Right cardiac atrium (tissue), 5 donors: ENCODE measurements around the gene CFAP157. TPM values are rescaled to one million over a fixed set of nuclear protein-coding genes. Genes with fewer than 3 reads are reported as not detected.

Experiments used
- ATAC-seq, 2 donors: fragments of 200-7000 bp; cut with Tn5 transposase; one replicate each; pipeline versions ENCODE4 v1.8.0 to v1.9.1; 2020; ENCODE audit warnings: moderate library complexity in 2 of 2, mild to moderate bottlenecking in 1 of 2
- DNase-seq, 3 donors: peaks; one replicate each; pipeline ENCODE4 v3.0.0-alpha.2; 2020
- H3K27ac ChIP-seq: one replicate; pipeline ENCODE4 v1.5.1; 2013; ENCODE audit warnings: mild to moderate bottlenecking, low read length, control low read depth, moderate library complexity
- H3K27me3 ChIP-seq: one replicate; pipeline ENCODE4 v1.6.1; 2013; ENCODE audit not compliant: control insufficient read depth, insufficient read depth
- H3K4me1 ChIP-seq: one replicate; pipeline ENCODE4 v1.6.1; 2013; ENCODE audit warnings: low read length; ENCODE audit not compliant: control insufficient read depth, insufficient read depth
- H3K4me3 ChIP-seq: one replicate; pipeline ENCODE4 v1.5.1; 2013; ENCODE audit warnings: low read length, control low read depth
- H3K9me3 ChIP-seq: one replicate; pipeline ENCODE4 v1.6.1; 2013; ENCODE audit warnings: low read length; ENCODE audit not compliant: control insufficient read depth
- WGBS: extraction: QIAGEN DNeasy Blood & Tissue Kit; methylation state at CpG from one replicate; pipeline ENCODE4 v1.1.7; 2013; 5-methylcytosine and 5-hydroxymethylcytosine counted together
- intact Hi-C, 4 donors: fragments of 100-400 bp; cut with DNase I; formaldehyde crosslinking; loops; one replicate each; pipeline versions ENCODE4 v1.11.0 to v1.14.0; 2022 to 2023
- polyA plus RNA-seq: library from polyadenylated mRNA; stranded (reverse); fragments of 200-250 nt; gene quantifications from one replicate; pipeline ENCODE4 v1.2.3, GENCODE V29; 2013
- total RNA-seq, 4 donors: library from RNA; stranded (reverse); fragmentation: NEBNext Ultra II Directional; extraction: Animal tissue kit (Norgen Biotek cat#: 25700); gene quantifications; one replicate each; pipeline ENCODE4 v1.2.1, GENCODE V29; 2021
- donor health status: healthy with polysubstance abuse.
- donor health status: DM: no; HTN: yes; CAD: no.
- donor health status: DM: no; HTN: no; CAD: no.
- donor health status: DM: no; HTN: yes; CAD: no; lungs with severe emphysema.
- donor health status: DM: yes; HTN: yes; CAD: no.

The CFAP157 gene
- total and polyA plus RNA-seq, 5 donors = 0.18 TPM; not detected in 4

- Histone ChIP-seq H3K4me1 (peaks cover 4% of the 10 kb centered on the region), H3K27me3 (no peaks in the 10 kb centered on the region), H3K4me3 (no peak overlapping the region), H3K9me3 (no peaks in the 10 kb centered on the region), H3K27ac (peak overlapping the region; percentile 86)
- ATAC-seq (peak; percentile 78 to 82), DNase-seq (peak; percentile 81 to 85 (median 81))
- intact Hi-C loops = no loop called here
- WGBS = 30% methylated on average over 7 of the region's 7 CpGs
Observed at GRCh38 chr9:127763918-127764384, 57.2 kb downstream of the CFAP157 start.

- ATAC-seq (no peak), DNase-seq (peak in 1 of 3 donors; percentile 10)
- 68% methylated on average over 1 of the region's 1 CpG for WGBS
- no peaks in the 10 kb centered on the region for H3K9me3 ChIP-seq
- H3K4me3 ChIP-seq = no peak overlapping the region
- no peaks in the 10 kb centered on the region for H3K27me3 ChIP-seq
- intact Hi-C loops = no loop called here
- H3K27ac ChIP-seq = peak overlapping the region; percentile 55
- peaks cover 4% of the 10 kb centered on the region for H3K4me1 ChIP-seq
Observed at GRCh38 chr9:127765418-127765817, 58.6 kb downstream of the CFAP157 start.

Other genes with a start within 250 kb of the CFAP157 start
- 10 to 100 TPM; 30.0 to 43.3 (median 41.2) TPM for gene STXBP1, start 94.7 kb upstream of the CFAP157 start, total RNA-seq
- gene STXBP1, start 94.7 kb upstream of the CFAP157 start, polyA plus RNA-seq = 19.4 TPM
- gene PTRH1, start 8.7 kb downstream of the CFAP157 start, total RNA-seq = 10 to 100 TPM in 3 of 4 donors, 1 to 10 TPM in 1; 8.7 to 15.0 (median 11.6) TPM
- gene PTRH1, start 8.7 kb downstream of the CFAP157 start, polyA plus RNA-seq = 16.3 TPM
- under 1 TPM in 3 of 4 donors, not detected in 1; 0.06 to 0.14 (median 0.11) TPM for gene TTC16, start 9.1 kb downstream of the CFAP157 start, total RNA-seq
- 0.14 TPM for gene TTC16, start 9.1 kb downstream of the CFAP157 start, polyA plus RNA-seq
- 1 to 10 TPM; 3.1 to 3.9 (median 3.5) TPM for gene TOR2A, start 28.3 kb downstream of the CFAP157 start, total RNA-seq
- gene TOR2A, start 28.3 kb downstream of the CFAP157 start, polyA plus RNA-seq = 3.7 TPM
- gene SH2D3C, start 71.7 kb downstream of the CFAP157 start, total RNA-seq = 10 to 100 TPM in 3 of 4 donors, 1 to 10 TPM in 1; 9.4 to 15.5 (median 12.7) TPM
- gene SH2D3C, start 71.7 kb downstream of the CFAP157 start, polyA plus RNA-seq = 17.4 TPM
- gene CDK9, start 79.0 kb downstream of the CFAP157 start, total RNA-seq = 10 to 100 TPM; 49.0 to 62.5 (median 58.6) TPM
- 37.3 TPM for gene CDK9, start 79.0 kb downstream of the CFAP157 start, polyA plus RNA-seq
- gene FPGS, start 95.9 kb downstream of the CFAP157 start, total RNA-seq = 10 to 100 TPM; 34.1 to 53.1 (median 45.6) TPM
- gene FPGS, start 95.9 kb downstream of the CFAP157 start, polyA plus RNA-seq = 30.1 TPM
- gene ENG, start 147.7 kb downstream of the CFAP157 start, total RNA-seq = 100 to 1,000 TPM; 275 to 462 (median 364) TPM
- 362 TPM for gene ENG, start 147.7 kb downstream of the CFAP157 start, polyA plus RNA-seq
- gene AK1, start 170.7 kb downstream of the CFAP157 start, total RNA-seq = 100 to 1,000 TPM; 630 to 722 (median 659) TPM
- gene AK1, start 170.7 kb downstream of the CFAP157 start, polyA plus RNA-seq = 811 TPM
- 10 to 100 TPM; 60.1 to 73.7 (median 65.2) TPM for gene ST6GALNAC6, start 192.6 kb downstream of the CFAP157 start, total RNA-seq
- gene ST6GALNAC6, start 192.6 kb downstream of the CFAP157 start, polyA plus RNA-seq = 55.9 TPM
- 10 to 100 TPM; 26.3 to 36.7 (median 32.3) TPM for gene ST6GALNAC4, start 210.1 kb downstream of the CFAP157 start, total RNA-seq
- 24.3 TPM for gene ST6GALNAC4, start 210.1 kb downstream of the CFAP157 start, polyA plus RNA-seq
- gene PIP5KL1, start 223.8 kb downstream of the CFAP157 start, total RNA-seq = 1 to 10 TPM in 1 of 4 donors, under 1 TPM in 1, not detected in 2; 0.29 to 1.3 TPM
- 0.29 TPM for gene PIP5KL1, start 223.8 kb downstream of the CFAP157 start, polyA plus RNA-seq
- 10 to 100 TPM; 13.6 to 20.0 (median 16.0) TPM for gene DPM2, start 230.9 kb downstream of the CFAP157 start, total RNA-seq
- gene DPM2, start 230.9 kb downstream of the CFAP157 start, polyA plus RNA-seq = 16.4 TPM